Mesendoderm (in vitro differentiated cells): ENCODE measurements around the gene ALDH18A1.

Experiments
- DNase-seq: peaks from one replicate; pipeline ENCODE4 v3.0.0; 2013
- H2AK5ac ChIP-seq: 2 replicates; pipeline ENCODE4 v1.6.1; 2013; ENCODE audit warnings: low read length, inconsistent platforms
- H2BK120ac ChIP-seq: 2 replicates; pipeline ENCODE4 v1.6.1; 2013; ENCODE audit warnings: low read depth, mild to moderate bottlenecking, low read length, moderate library complexity, mixed read lengths
- H2BK15ac ChIP-seq: replicated peaks from 2 replicates; pipeline ENCODE4 v1.6.1; 2013; ENCODE audit warnings: low read depth, mild to moderate bottlenecking, moderate library complexity
- H2BK5ac ChIP-seq: 2 replicates; pipeline ENCODE4 v1.6.1; 2013; ENCODE audit warnings: low read length, inconsistent platforms
- H3K18ac ChIP-seq: 2 replicates; pipeline ENCODE4 v1.6.1; 2013; ENCODE audit warnings: mild to moderate bottlenecking, low read length, mixed read lengths
- H3K23ac ChIP-seq: one replicate; pipeline ENCODE4 v1.6.1; 2013; ENCODE audit warnings: low read length
- H3K27ac ChIP-seq: 2 replicates; pipeline ENCODE4 v1.5.1; 2013; ENCODE audit warnings: low read depth, mild to moderate bottlenecking, inconsistent platforms, low read length, moderate library complexity
- H3K27me3 ChIP-seq: 2 replicates; pipeline ENCODE4 v1.6.1; 2013; ENCODE audit warnings: low read length, control low read depth, mild to moderate bottlenecking, inconsistent platforms; ENCODE audit not compliant: insufficient read depth, poor library complexity
- H3K36me3 ChIP-seq: 2 replicates; pipeline ENCODE4 v1.6.1; 2013; ENCODE audit warnings: low read length, inconsistent platforms; ENCODE audit not compliant: control insufficient read depth, insufficient read depth
- H3K4ac ChIP-seq: one replicate; pipeline ENCODE4 v1.6.1; 2013; ENCODE audit warnings: low read depth, mild to moderate bottlenecking, low read length, moderate library complexity
- H3K4me1 ChIP-seq: 2 replicates; pipeline ENCODE4 v1.6.1; 2013; ENCODE audit warnings: low read depth, low read length, inconsistent platforms; ENCODE audit not compliant: control insufficient read depth
- H3K4me2 ChIP-seq: 2 replicates; pipeline ENCODE4 v1.6.1; 2013; ENCODE audit warnings: low read length
- H3K4me3 ChIP-seq: 2 replicates; pipeline ENCODE4 v1.5.1; 2013; ENCODE audit warnings: mild to moderate bottlenecking, low read length
- H3K56ac ChIP-seq: one replicate; pipeline ENCODE4 v1.6.1; 2013; ENCODE audit warnings: low read length
- H3K79me1 ChIP-seq: 2 replicates; pipeline ENCODE4 v1.6.1; 2013; ENCODE audit warnings: low read length, inconsistent platforms
- H3K79me2 ChIP-seq: 2 replicates; pipeline ENCODE4 v1.6.1; 2013; ENCODE audit warnings: mild to moderate bottlenecking, low read length; ENCODE audit not compliant: control insufficient read depth, insufficient read depth
- H3K9ac ChIP-seq: 2 replicates; pipeline ENCODE4 v1.6.1; 2013; ENCODE audit warnings: low read length, inconsistent platforms
- H4K5ac ChIP-seq: one replicate; pipeline ENCODE4 v1.6.1; 2013; ENCODE audit warnings: low read length
- H4K8ac ChIP-seq: one replicate; pipeline ENCODE4 v1.6.1; 2013; ENCODE audit warnings: low read depth, mild to moderate bottlenecking, control low read depth, low read length, moderate library complexity
- WGBS: extraction: QIAGEN DNeasy Blood & Tissue Kit; methylation state at CpG from one replicate; pipeline ENCODE4 v1.1.7; 2013; ENCODE audit warnings: low lambda C conversion rate, missing lambda C conversion rate; ENCODE audit not compliant: insufficient coverage; ENCODE audit errors: extremely low coverage; 5-methylcytosine and 5-hydroxymethylcytosine counted together

Gene ALDH18A1

DNA sequence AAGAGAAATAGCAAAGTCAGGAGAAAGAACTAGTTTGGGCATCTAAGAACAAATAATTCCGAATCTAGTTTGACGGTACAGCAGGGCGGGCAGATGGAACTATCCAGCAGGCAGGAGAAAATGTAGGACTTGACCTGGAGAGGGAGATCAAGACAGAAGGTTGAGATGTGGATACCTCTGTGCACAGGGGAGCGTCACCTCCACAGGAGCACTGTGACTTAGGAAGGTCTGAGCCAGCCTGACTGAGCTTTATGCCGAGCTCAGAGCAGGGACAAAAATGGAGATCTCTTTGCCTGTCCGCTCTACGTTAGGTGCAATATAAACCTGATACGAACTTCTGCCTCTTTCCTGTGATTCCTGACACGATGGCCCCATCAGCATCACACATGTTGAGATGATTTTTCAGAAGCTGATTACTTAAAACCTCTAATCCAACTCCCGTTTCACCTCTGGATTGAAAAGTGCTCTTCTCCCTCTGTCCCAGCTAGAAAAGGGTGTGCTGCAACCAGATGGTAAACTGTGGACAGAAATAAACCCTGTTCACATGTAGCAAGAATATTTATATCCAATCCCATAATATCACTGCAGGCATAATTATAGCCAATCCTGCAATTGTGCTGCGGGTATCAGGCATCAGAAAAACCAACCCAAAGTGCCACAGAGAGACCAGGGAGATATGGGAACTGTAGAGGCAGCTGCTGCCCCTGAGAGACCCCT lies 81.7 kb downstream of the ALDH18A1 start:
- H3K4ac ChIP-seq, result no peak overlapping the region
- H3K27ac ChIP-seq, result no peak overlapping the region
- H3K36me3 ChIP-seq, result no peaks in the 10 kb centered on the region
- H3K4me3 ChIP-seq, result no peak overlapping the region
- no peak overlapping the region for H3K56ac ChIP-seq
- no peak overlapping the region for H3K18ac ChIP-seq
- H3K4me2 ChIP-seq, result no peak overlapping the region
- no peaks in the 10 kb centered on the region for H3K27me3 ChIP-seq
- H3K79me2 ChIP-seq, result no peaks in the 10 kb centered on the region
- no peak overlapping the region for H2BK15ac ChIP-seq
- H4K8ac ChIP-seq, result no peak overlapping the region
- no peak overlapping the region for H3K9ac ChIP-seq
- no peak overlapping the region for H4K5ac ChIP-seq
- no peak overlapping the region for H3K23ac ChIP-seq
- H2BK120ac ChIP-seq, result no peak overlapping the region
- no CpG with 5 or more reads among the region's 11 CpGs for WGBS
- no peaks in the 10 kb centered on the region for H3K79me1 ChIP-seq
- DNase-seq, result no peak
- no peaks in the 10 kb centered on the region for H3K4me1 ChIP-seq
- no peak overlapping the region for H2BK5ac ChIP-seq
- no peak overlapping the region for H2AK5ac ChIP-seq

DNA sequence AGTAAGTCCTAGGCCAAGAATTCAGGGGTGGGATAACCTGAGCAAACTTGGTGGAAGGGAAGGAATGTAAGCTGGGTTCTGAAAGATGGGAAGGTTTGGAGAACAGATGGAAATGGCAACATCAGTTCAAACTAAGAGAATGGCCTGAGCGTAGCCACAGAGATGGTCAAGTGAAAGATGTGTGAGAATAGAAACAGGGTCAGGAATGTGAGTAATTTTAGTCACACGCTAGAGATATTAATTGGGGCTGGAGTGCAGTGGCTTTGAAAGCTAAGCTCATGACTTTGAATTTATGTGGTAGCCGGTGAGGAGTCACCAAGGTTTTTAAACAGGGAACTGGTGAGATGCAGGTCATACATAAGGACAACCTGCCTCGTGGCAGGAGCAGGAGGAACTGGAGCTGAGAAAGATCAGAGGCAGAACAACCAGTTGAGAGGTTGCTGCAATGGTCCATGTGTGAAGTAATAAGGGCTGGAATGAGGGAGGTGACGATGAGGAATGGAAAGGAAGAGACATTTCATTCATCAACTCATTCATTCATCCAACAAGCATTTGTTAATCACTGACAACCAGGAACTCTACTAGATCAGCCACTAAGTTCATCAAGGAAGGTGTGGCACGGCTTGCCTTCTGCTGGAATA lies 82.4 kb downstream of the ALDH18A1 start:
- H3K18ac ChIP-seq, result no peak overlapping the region
- no peaks in the 10 kb centered on the region for H3K79me2 ChIP-seq
- H3K4me2 ChIP-seq, result no peak overlapping the region
- H3K27ac ChIP-seq, result no peak overlapping the region
- no peak overlapping the region for H3K9ac ChIP-seq
- no peak overlapping the region for H4K8ac ChIP-seq
- H2BK5ac ChIP-seq, result no peak overlapping the region
- H2BK120ac ChIP-seq, result no peak overlapping the region
- H3K4ac ChIP-seq, result no peak overlapping the region
- no CpG with 5 or more reads among the region's 6 CpGs for WGBS
- no peak overlapping the region for H3K4me3 ChIP-seq
- no peaks in the 10 kb centered on the region for H3K79me1 ChIP-seq
- no peaks in the 10 kb centered on the region for H3K4me1 ChIP-seq
- H3K36me3 ChIP-seq, result no peaks in the 10 kb centered on the region
- no peak overlapping the region for H2BK15ac ChIP-seq
- no peak overlapping the region for H4K5ac ChIP-seq
- no peak for DNase-seq
- no peak overlapping the region for H2AK5ac ChIP-seq
- H3K56ac ChIP-seq, result no peak overlapping the region
- no peak overlapping the region for H3K23ac ChIP-seq
- H3K27me3 ChIP-seq, result no peaks in the 10 kb centered on the region

DNA sequence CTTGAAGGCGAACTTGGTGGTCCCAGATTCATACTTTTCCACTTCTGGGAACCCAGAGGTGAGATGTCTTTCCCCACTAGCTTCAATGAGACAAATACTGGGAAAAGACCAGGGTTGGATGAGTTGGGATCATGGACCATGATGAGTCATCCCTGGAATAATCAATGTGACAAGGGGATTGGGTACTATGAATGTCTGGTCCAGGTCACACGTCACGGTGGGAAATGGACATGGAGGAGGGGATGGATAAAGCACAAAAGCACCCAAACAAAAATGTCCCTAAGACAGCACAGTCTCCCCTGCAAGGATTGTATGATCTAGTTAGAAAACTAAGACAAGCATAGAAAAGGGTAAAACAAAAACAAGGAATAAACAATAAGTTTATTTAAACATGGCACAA lies 83.0 kb downstream of the ALDH18A1 start:
- H2AK5ac ChIP-seq, result no peak overlapping the region
- H3K36me3 ChIP-seq, result no peaks in the 10 kb centered on the region
- no CpG with 5 or more reads among the region's 3 CpGs for WGBS
- H3K18ac ChIP-seq, result no peak overlapping the region
- no peak overlapping the region for H2BK15ac ChIP-seq
- no peak overlapping the region for H2BK120ac ChIP-seq
- no peaks in the 10 kb centered on the region for H3K79me2 ChIP-seq
- H4K8ac ChIP-seq, result no peak overlapping the region
- no peaks in the 10 kb centered on the region for H3K79me1 ChIP-seq
- no peak overlapping the region for H3K27ac ChIP-seq
- no peak for DNase-seq
- no peak overlapping the region for H3K56ac ChIP-seq
- no peak overlapping the region for H3K4ac ChIP-seq
- no peak overlapping the region for H3K23ac ChIP-seq
- no peak overlapping the region for H2BK5ac ChIP-seq
- H3K4me2 ChIP-seq, result no peak overlapping the region
- no peaks in the 10 kb centered on the region for H3K4me1 ChIP-seq
- H3K27me3 ChIP-seq, result no peaks in the 10 kb centered on the region
- no peak overlapping the region for H3K9ac ChIP-seq
- no peak overlapping the region for H4K5ac ChIP-seq
- no peak overlapping the region for H3K4me3 ChIP-seq

DNA sequence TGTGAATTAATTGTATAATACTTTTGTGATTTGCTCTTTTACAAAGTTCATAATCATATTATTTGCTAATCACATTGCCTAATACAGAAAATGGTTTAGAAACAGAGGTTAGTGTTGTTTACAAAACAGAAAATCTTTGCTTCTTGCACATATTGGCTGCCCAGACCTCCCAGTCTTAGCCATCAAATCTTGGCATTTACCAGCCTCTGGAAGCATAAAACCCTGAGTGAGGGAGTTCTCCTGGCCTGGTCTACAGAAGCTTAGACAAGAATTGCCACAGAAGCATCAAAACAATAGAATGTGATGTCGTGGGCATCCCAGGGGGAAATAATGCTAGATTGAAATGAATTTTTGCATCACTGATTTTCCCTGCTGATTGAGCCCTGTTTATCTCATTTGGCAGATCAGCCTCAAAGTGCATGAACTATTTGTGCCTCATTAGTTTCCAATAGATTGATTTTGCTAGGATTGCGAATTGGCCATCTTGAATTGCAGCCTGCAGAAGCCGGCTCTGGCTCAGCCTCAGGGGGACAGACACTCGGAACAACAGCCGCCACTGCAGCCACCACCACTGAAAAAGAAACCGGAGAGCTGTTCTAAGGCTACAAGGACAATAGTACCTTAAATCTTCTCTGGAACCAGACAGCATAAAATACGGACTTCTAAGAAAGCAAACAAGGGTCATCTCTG lies 84.2 kb downstream of the ALDH18A1 start:
- Histone ChIP-seq H3K79me2 (no peaks in the 10 kb centered on the region), H4K8ac (no peak overlapping the region), H3K79me1 (no peaks in the 10 kb centered on the region), H3K36me3 (no peaks in the 10 kb centered on the region), H2BK120ac (no peak overlapping the region), H2BK15ac (no peak overlapping the region), H3K56ac (no peak overlapping the region), H3K23ac (no peak overlapping the region), H2AK5ac (no peak overlapping the region), H3K9ac (no peak overlapping the region), H3K27ac (no peak overlapping the region), H2BK5ac (no peak overlapping the region), H3K18ac (no peak overlapping the region), H4K5ac (no peak overlapping the region), H3K4me1 (no peaks in the 10 kb centered on the region), H3K4me2 (no peak overlapping the region), H3K27me3 (no peaks in the 10 kb centered on the region), H3K4me3 (no peak overlapping the region), H3K4ac (no peak overlapping the region)
- DNase-seq, result no peak
- WGBS, result no CpG with 5 or more reads among the region's 7 CpGs

DNA sequence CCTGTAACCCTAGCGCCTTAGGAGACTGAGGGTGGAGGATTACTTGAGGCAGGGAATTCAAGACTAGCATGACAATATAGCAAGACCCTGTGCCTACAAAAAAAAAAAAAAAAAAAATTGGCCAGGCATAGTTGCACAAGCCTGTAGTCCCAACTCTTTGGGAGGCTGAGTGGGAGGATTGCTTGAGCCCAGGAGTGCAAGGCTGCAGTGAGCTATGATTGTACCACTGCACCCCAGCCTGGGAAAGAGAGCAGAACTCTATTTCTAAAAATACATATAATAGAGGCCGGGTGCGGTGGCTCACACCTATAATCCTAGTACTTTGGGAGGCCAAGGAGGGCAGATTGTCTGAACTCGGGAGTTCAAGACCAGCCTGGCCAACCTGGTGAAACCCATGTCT lies 85.1 kb downstream of the ALDH18A1 start:
- Histone ChIP-seq H3K4ac (no peak overlapping the region), H3K4me3 (no peak overlapping the region), H3K27me3 (no peaks in the 10 kb centered on the region), H2AK5ac (no peak overlapping the region), H2BK120ac (no peak overlapping the region), H3K4me2 (no peak overlapping the region), H3K9ac (no peak overlapping the region), H2BK15ac (no peak overlapping the region), H3K36me3 (no peaks in the 10 kb centered on the region), H4K5ac (no peak overlapping the region), H2BK5ac (no peak overlapping the region), H3K27ac (no peak overlapping the region), H3K23ac (no peak overlapping the region), H4K8ac (no peak overlapping the region), H3K4me1 (no peaks in the 10 kb centered on the region), H3K18ac (no peak overlapping the region), H3K79me1 (no peaks in the 10 kb centered on the region), H3K79me2 (no peaks in the 10 kb centered on the region), H3K56ac (no peak overlapping the region)
- DNase-seq, result no peak
- no CpG with 5 or more reads among the region's 4 CpGs for WGBS
